Putamen (tissue), 1 donor: ENCODE measurements around the gene ATP1A3.
"Not testable (repeated sequence)": the region's sequence is repeated elsewhere in the genome, so short reads cannot be mapped to it uniquely, and the experiment has no call there.

Experiments
- DNase-seq: peaks from one replicate; pipeline ENCODE4 v3.0.0-alpha.2; 2016; ENCODE audit warnings: low spot score

Gene ATP1A3

DNA sequence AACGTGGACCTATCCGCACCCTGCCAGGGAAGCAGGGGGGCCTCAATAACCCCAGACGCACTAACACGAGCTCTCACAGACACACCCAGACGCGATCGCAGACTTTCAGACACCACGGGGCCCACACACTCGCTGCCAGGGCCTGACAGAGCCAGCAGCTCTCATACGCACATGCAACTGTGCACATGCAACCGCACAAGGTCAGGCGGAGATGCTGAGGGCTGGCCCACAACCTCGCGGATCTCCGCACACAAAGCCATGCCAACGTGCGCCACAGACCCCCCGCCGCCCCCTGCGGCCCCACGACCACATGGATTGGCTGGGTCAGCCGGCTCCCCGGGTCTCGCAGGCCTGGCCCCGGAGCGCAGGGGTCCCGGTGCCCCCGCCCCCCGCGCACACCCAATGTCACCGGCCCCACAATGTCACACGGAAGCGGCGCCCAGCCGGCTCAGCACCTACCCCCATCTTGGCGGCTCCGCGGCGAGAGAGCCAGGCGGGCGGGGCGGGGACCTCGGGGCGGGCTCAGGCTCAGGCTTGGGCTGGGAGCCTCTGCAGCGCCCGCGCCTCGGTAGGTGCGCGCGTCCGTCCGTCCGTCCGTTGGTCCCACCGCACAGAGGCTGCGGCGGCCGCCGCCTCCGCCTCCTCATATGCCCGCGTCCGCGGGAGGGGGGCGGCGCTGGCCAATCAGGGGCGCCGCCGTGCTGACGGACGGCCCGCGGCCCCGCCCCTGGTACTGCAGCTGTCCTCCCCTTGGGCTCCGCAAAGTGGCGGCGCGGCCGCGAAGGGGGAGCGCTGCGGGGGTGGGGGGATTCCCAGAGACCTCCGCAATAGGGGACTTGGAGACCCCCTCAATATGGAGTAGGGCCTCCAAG is at the start of gene ATP1A3:
Gene ATP1A3, minus strand, starts transcription at position 619 of the 872 bp plus-strand sequence. Its CDS starts 154 bp downstream, at position 465.
- DNase-seq: peak; percentile 58

DNA sequence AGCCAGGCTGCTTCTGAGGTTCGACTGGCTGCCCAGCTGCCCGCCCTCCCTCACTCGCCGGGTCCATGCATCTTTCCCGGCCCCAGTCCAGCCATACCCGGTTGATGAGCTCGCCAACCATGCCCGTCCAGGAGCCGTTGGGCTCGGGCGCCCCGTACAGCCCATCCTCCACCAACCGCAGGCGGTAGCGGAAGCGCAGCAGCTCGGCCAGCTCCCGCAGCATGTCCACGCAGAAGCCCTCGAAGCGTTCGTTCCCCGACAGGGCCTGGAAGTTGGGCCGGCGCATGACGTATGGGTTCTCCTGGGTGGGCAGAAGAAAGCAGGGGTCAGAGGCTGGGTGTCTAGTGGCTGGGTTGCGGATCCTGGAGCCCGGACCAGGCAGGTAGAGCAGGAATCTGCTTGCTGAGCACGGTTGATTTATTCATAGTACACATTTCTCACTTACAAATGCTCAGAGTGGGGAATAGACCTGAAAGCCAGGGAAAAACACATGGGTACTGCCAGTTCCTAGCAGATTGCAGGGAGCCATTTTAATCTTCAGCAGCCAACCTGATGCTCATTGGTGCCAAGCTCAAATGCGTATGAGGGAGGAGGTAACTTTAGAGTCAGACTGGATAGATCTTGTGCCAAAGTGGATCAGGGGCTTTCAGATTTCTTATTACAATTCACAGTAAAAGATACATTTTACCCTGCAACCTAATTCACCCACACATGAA is 48.6 kb upstream of the ATP1A3 start:
- no peak for DNase-seq

DNA sequence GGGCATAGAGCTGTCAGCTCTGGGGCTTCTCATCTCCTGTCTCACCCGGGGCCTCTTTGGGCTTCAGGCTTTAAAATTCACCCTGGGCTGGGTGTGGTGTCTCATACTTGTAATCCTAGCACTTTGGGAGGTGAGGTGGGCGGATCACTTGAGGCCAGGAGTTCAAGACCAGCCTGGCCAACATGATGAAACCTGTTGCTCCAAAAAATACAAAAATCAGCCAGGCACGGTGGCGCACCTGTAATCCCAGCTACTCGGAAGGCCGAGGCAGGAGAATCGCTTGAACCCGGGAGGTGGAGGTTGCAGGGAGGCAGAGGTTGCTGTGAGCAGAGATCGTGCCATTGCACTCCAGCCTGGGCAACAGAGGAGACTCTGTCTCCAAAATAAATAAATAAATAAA is 46.5 kb upstream of the ATP1A3 start:
- not testable (repeated sequence) for DNase-seq

DNA sequence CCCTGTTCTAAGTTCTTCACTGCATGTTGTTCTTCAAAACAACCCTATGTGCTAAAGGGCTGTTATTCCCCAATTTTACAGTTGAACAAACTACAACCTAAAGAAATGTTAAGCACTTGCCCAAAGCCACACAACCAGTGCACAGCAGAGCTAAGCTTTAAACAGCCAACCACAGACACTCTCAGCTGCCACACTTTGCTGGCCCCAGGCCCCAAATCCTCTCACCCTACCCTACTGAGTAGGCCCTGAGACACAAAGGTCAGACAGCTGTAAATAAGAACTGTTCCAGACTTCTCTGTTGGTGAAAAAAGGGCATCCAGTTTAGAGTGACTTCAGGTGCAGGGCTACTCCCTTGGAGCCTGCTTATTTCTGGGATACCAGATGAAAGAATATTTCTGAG is 46.0 kb upstream of the ATP1A3 start:
- DNase-seq: no peak

DNA sequence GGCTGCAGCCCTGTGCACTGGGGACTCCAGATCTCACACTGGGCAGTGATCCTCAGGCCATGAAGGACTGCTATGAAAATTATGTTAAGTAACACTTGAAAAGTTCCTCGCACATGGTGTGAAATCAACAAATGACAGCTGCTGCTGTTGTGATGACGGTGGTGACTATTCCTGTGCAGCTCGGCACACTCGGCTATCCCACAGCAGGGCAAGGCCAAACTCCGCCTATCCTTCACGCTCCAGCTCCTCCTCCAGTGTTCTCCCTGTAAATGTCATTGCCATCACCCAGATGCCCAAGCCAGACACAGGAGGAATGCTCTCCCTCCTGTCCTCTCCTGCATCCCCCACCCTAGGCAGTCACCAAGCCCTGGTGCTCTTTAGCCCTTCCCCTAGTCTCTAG is 44.6 kb upstream of the ATP1A3 start:
- DNase-seq: no peak

DNA sequence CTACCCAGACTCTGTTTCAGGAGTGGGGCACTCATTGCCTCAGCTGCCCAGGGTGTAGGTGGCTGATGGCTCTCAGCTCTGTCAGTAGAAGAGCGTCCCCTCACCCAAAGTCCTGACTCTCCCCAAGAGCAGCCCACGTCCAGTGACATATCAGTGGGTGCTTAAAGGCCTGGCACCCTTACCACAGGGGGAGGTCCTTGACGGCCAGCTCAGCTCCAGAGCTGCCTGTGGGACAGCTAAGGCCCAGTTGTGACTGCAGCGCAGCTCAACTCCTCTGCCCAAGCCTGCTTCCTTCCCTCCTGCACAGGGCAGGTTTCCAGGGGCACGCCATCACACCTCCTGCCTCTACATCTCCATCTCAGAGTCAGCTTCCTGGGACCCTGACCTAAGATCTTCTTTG is 43.6 kb upstream of the ATP1A3 start:
- DNase-seq: no peak

DNA sequence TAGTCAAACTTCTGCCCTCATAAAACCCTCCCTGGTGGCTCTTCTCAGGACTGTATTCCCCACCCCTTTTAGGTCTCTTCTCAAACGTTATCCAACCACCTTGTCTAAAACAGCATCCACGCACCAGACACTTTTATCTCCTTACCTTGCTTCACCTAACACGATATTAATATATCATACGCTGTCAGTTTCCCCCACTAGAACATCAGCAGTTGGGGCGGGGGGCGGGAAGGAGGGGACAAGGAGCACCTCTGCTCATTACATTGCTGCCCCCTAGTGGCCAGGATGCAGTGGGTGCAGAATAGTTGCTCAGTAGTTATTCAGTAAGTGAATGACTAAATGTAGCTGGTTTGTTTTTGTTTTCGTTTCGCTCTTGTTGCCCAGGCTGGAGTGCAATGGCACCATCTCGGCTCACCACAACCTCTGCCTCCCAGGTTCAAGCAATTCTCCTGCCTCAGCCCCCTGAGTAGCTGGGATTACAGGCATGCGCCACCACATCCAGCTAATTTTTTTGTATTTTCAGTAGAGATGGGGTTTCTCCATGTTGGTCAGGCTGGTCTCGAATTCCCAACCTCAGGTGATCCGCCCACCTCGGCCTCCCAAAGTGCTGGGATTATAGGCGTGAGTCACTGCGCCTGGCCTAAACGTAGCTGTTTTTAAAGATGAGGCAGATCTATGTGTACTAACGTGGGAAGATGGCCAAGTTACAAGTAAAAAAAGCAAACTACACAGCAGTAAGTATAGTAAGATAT is 40.8 kb upstream of the ATP1A3 start:
- peak; percentile 68 for DNase-seq

DNA sequence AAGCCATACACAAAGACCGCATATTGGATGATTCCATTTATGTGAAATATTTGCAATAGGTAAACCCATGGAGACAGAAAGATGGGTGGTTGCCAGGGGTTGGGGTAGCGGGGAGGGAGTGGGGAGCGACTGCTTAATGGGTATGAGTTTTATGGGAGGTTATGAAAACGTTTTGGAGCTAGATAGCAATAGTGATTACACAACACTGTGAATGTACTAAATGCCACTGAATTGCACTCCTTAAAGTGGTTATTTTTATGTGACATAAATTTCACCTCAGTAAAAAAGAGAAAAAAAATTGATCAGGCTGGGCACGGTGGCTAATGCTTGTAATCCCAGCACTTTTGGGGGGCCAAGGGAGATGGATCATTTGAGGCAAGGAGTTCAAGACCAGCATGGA is 39.4 kb upstream of the ATP1A3 start:
- no peak for DNase-seq

DNA sequence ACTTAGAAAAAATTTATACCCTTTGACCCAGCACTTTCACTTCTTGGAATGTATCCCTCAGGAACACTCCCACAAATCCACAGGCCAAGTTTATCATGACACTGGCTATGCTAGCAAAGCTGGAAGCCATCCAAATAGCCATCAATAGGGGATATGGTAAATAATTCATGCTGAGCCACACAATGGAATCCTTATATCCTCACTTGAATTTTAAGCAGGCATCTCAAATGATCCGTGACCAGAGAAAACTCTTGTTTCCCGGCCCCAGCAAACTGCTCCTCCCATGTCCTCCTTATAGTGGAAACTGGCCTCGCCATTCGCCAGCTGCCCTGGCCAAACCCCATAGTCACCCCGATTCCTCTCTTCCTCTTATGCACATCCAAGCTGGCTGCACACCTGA is 38.4 kb upstream of the ATP1A3 start:
- no peak for DNase-seq

DNA sequence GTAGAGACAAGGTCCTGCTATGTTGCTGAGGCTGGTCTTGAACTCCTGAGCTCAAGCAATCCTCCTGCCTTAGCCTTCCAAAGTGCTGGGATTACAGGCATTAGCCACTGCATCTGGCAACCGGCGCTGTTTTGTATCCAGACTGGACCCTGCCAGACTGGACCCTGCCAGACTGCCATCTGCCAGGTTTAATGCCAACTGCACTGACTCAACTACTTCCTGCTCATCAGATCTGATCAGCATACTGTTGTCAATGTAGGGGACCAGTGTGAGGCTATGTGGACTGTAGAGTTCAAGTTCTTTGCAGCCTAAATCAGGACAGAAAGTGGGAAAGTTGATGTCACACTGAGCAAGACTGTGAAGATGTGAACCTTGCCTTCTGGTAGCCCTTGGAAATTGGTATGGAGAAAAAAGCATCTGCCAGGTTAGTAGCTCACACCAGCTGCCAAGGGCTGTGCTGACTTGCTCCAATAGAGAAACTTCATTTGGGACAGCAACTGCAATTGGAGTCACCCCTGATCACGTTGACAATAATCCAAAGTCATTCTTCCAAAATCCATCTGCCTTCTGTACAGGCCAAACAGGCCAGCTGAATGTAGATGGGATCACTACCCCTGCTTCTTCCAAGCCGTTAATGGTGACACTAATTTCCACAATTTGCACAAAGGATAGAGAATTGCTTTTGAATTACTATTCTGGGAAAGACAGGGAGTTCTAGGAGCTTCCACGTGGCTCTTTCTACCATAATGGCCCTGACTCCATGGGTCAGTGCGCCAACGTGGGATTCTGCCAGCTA is 36.8 kb upstream of the ATP1A3 start:
- DNase-seq: no peak

DNA sequence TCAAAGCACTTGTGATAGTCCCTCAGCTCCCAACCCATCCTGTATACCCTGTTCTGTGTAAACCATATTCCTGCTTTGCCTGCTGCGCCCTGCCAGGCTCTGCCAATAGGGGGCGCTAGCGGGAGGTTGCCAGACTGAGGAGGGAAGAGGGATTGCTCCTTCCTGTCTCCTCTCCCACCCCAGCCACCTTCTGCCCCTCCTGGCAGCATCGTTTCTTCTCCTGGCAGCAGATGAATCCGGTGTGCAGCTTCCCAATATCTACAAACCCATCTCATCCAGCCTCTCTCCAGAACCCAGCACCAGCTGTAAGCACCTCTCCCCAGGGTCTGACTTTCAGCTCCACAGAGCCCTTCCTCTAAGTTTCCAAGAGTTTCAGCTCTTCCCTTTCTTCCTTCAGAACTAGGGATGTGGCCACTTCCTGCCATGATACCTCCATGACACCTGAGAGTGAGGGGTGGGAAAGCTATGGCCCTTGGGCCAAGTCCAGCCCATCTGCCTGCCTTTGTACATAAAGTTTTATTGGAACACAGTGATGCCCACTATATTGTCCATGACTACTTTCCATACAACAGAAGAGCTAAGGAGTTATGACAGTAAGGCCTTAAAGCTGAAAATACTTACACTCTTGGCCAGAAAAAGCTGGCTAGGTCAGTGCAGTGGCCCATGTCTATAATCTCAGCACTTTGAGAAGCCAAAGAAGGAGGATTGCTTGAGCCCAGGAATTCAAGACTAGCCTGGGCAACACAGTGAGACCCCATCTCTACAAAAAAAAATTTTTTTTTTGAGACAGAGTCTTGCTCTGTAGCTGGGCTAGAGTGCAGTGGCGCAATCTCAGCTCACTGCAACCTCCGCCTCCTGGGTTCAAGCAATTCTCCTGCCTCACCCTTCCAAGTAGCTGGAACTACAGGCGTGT is 34.5 kb upstream of the ATP1A3 start:
- DNase-seq: no peak

DNA sequence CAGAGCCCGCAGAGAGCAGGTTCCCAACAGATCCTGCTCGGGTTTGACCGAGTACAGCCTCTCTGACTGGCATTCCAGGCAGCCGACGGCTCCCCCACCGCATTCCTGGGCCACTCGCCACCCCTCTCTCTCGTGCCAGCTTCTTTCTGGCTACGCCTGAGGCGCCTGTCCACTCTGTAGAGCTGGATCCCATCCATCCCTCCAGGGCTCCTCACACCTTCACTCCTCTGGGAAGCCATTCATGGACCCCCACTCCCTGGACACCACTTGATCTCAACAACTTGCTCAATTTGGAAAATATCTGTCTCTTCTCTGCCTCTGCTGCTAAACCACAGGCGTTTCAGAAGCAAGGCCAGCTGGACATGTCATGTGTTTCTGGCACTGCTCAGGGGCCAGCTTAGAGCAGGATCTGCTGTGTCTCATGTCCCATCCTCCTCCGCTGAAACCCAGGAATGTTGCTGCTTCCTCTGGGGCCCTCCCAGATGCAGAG is 30.6 kb upstream of the ATP1A3 start:
- no peak for DNase-seq

DNA sequence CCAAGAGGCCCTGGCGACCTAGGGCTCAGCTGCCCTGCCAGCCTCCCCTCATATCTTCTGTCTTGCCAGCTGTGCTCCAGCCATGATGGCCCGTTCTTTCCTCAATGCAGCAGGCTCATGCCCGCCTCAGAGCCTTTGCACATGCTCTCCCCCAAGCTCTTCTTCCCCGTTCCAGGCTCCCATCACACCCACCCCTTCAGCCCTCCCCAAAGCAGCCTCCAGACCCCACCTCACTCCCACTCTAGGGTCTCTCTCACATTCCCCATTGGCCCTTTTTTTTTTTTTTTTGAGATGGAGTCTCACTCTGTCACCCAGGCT is 29.9 kb upstream of the ATP1A3 start:
- DNase-seq: no peak

DNA sequence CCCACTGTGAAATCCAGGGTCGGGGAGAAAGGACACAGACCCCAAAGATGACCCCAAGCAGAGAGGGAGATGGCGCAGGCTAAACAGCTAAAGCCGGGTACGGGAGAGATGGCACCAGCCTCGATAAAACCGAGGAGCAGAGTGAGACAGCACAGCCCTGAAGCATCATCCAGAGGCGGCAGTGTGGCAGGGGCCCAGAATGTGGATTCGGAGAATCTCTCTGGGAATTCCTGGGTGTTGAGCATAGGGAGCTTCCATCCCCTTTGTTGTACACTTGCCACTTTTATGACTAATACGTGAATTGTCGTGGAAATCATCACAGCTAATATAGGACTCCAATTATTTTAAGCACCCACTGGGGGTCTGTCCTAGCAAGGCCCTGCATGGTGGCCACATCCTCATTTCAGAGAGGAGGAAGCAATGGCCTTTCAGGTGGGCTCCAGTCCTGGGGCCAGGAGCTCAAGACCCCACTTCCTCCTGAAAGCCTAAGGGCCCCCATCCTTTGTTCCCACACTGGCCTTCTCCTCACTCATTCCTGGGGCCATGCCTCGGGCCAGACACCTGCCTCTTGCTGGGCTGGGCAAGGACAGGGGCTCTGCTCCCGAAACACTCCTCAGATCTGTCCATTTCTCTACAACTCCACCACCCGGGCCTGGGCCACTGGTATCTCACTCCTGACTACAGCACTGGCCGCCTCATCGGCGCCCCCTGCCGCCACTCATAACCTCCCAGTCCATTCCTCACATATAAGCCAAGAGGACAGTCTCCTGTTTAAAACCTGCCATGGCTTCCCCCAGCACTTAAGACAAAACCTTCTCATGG is 29.3 kb upstream of the ATP1A3 start:
- no peak for DNase-seq

DNA sequence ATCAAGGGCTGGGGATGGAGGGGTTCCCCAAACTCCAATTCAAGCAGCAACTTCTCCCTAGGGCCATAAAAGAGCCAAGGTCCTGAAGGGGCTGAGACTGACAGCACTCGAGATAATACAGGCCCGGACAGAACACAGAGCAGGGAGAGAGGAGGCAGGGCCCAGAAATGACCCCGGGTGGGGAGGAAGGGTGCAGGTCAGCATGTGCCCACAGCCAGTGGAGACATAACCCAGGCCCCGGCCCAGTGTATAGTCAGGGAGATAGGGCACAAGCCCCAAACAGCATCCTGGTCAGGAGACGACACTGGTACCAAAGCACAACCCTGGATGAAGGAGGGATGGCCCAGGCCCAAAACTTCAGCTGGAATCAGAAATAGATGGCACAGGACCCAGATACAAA is 28.6 kb upstream of the ATP1A3 start:
- DNase-seq: no peak

DNA sequence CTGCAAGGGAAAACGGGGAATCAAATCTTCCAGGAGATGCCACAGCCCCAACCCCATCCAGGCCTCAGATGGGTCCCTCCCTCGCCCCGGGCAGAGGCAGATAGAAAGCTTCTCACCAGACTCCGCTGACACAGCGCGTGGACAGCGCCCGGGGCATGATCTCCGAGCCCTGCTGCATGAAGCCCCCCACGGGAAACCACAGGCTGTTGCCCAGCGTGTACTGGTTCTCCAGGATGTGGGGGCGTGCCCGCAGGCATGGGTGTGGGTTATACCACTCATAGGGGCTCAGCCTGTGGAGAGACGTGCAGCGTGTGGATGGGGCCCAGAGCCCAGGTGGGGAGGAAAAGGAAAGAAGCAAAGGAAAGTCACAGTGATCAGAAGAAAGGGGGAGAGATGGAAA is 27.2 kb upstream of the ATP1A3 start:
- DNase-seq: no peak

DNA sequence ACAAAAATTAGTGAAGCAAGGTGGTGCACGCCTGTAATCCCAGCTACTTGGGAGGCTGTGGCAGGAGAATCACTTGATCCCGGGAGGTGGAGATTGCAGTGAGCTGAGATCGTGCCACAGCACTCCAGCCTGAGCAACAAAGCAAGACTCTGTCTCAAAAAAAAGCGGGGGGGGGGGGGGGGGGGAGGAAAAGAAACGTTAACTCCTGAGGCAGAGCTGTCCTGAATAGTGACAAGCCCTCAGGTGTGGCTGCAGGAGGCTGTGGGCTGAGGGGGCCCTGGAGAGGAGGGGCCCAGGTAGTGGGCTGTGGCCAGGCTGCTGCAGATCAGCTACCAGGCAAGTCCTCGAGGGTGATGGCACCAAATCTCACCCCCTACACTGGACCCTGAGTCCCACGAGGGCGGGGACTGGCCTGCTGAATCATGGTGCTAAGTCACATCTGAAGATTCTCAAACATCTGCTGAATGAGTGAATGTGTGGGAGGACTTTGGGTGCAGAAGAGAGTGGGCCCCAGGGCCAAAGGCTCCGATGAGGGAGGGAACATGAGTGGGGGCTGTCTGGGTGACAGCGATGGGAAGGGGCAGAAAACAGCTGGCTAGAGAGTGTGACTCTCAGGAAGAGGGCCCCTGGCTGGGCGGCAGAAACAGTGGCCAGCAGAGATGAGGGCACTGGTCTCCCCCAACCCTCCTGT is 24.6 kb upstream of the ATP1A3 start:
- no peak for DNase-seq

DNA sequence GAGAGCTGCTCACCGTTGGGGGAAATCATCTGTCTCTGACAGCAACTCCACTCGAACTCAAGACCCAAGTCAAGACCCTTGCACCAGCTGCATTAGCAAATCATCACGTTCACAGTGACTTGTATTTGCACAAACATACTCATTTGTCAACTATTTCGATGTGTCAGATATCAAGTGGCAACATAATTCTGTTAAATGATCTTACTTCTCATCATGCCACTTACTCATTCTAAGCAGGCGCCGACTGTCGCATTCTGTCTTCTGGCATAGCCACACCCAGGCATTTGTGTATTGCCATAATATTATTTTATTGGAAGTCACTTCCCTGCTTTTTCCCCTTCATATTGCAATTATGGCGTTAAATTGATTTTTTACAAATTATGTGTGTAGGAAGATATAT is 23.0 kb upstream of the ATP1A3 start:
- DNase-seq: no peak

DNA sequence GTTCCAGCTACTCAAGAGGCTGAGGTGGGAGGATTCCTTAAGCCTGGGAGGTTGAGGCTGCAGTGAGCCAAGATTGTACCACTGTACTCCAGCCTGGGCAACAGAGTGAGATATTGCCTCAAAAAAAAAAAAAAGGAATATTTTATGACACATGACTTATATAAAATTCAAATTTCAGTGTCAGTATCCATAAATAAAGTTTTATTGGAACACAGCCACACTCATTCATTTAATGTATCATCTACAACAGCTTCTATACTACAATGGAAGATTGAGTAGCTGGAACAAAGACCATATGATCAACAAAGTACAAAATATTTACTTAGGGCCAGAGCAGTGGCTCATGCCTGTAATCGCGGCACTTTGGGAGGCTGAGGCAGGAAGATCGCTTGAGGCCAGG is 18.7 kb upstream of the ATP1A3 start:
- not testable (repeated sequence) for DNase-seq
